Skeletal muscle cell (primary cell): ENCODE measurements around the gene THADA.
A peak's percentile ranks its signal among the peaks of the same experiment; 100 is the strongest.

Experiments
- DNase-seq: peaks from one replicate; pipeline ENCODE4 v3.0.0-alpha.2; 2010; ENCODE audit warnings: low read depth
- H3K4me3 ChIP-seq: 2 replicates; pipeline ENCODE4 v1.5.1; 2011; ENCODE audit warnings: low read depth, mild to moderate bottlenecking, control low read depth, low read length, moderate library complexity

Gene THADA

GRCh38 chr2:43226558-43226954 lies 369.3 kb downstream of the THADA start, which contains the start of gene ZFP36L2:
Gene ZFP36L2, minus strand, starts transcription at chr2:43226606. Its CDS starts 291 bp downstream, at chr2:43226315.
- peak within 1 kb of the TSS; percentile 86 for H3K4me3 ChIP-seq
- DNase-seq, result peak; percentile 85

GRCh38 chr2:43225788-43226557 lies 369.9 kb downstream of the THADA start:
- H3K4me3 ChIP-seq, result peak overlapping the region; percentile 86
- no peak for DNase-seq

DNA sequence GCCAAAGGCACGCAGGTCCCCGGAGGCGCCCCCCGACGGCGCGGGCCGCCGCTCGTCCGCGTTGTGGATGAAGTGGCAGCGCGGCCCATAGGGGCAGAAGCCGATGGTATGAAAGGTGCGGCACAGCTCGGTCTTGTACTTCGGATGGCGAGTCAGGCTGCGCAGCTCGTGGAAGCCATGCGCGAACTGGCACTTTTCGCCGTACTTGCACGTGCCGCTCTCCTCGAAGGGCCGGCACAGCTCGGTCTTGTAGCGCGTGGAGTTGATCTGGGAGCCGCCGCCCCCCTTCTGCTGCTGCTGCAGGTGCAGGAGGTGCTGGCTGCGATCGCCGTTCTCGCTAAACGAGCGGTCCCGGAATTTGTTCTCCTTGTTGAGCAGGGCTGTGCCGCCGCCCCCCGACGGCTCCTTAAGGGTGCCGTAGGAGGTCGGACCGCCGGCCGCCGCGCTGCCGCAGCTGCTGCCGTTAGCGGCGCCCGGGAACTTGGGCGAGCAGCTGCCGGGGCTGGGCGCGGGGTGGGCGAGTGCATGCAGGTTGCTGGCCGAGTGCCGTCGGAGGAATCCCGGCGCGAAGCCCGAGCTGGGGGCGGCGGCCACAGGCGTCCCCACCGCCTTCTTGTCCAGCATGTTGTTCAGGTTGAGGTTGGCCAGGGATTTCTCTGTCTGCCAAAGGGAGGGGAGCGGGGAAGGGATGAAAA lies 370.6 kb downstream of the THADA start:
- DNase-seq, result peak; percentile 61
- H3K4me3 ChIP-seq, result peak overlapping the region; percentile 86

GRCh38 chr2:43224571-43225092 lies 371.2 kb downstream of the THADA start:
- H3K4me3 ChIP-seq, result peak overlapping the region; percentile 86
- DNase-seq, result no peak

- DNase-seq, result no peak
- peak overlapping the region; percentile 86 for H3K4me3 ChIP-seq
These were observed 371.7 kb downstream of the THADA start for GRCh38 chr2:43224131-43224570.

DNA sequence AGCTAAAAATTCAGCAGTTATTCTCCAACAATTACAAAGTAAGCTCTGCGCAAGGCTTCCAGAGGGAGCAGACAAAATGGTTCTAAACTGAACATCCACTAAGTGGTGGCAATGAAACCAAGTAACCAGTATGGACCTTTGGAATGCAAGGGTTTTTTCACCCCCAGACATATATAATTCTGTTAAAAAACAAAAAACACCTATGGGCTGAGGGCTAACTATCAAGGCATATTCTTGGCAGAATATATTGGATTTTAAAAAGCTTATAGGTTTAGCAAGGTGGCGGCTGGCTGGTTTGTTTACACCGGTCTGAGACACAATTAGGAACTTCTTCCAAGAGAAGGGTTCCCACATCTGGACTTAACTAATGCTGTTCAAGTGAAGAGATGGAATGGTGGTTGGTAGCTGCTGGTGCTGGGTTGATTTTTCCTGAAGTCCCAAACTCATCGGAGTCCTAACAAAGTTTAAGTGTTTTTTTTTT lies 372.3 kb downstream of the THADA start:
- peak overlapping the region; percentile 86 for H3K4me3 ChIP-seq
- DNase-seq, result no peak

DNA sequence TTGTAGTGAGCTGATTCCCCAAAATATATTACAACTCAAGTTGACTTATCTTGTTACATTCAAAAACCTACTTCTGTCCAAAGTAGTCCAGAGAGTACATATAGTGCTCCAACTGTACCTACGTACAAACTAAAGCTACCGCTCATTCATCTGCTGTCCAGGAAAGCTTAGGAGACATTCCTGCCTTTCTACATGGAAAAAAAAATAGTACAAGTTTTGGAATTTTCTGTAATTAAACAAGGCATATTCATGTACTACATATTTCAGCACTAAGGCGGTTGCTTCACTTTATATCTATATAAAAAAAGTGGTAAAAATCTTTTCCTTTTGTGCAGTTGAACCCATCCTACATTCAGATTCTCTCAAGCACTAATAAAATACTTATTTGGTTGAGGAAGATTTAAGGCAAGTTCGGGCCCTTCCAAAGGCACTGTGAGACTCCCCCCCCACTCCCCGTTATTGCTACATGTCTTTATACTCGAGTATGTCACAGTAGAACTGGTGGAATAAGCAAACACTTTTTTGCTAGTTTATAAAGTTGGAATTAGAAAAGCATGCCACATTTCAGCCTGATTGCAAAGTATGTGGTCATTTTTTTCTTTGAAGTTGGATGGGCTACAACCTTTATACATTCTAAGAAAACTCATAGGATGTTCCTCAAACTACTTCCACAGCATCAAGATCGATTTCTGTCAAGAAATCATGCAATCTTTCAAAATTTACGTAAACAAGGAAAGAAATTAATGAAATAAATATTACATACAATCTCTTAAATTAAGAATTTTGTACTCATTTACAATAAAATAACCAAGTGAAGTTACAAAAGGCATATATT lies 373.1 kb downstream of the THADA start:
- DNase-seq, result no peak
- peak overlapping the region; percentile 86 for H3K4me3 ChIP-seq

DNA sequence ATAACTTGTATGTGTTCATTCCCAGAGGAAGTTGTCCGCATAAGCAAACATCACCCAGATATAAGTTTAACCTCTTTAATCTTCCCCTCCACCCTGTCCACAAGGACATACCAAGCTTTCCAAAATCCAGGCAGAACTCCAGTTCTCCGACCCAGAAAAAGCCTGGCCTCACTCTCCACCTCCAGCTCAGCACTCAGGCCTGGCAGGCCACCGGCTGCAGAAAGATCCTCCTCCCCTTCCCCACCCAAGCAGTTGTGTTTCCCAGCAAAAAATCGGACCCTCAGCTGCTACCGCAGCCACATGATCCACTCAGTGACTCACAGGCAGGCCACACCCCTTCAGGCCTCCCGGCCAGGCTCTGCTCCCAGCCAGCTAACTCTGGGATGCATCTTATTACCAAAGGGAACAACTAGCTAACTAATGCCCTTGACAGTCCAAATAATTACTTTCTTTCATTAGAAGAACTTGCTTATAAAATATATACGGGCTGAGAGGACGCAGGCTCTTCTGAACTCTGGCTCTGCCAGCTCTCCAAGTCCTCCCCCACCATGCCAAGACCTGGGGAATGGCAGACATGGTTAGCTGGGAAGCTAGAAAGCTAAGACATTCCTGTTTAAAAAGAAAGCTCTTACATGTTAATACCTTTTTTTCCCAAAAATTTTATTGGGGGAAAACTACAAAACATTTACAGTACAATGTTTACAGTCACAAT lies 373.9 kb downstream of the THADA start:
- peak overlapping the region; percentile 86 for H3K4me3 ChIP-seq
- peak; percentile 93 for DNase-seq

DNA sequence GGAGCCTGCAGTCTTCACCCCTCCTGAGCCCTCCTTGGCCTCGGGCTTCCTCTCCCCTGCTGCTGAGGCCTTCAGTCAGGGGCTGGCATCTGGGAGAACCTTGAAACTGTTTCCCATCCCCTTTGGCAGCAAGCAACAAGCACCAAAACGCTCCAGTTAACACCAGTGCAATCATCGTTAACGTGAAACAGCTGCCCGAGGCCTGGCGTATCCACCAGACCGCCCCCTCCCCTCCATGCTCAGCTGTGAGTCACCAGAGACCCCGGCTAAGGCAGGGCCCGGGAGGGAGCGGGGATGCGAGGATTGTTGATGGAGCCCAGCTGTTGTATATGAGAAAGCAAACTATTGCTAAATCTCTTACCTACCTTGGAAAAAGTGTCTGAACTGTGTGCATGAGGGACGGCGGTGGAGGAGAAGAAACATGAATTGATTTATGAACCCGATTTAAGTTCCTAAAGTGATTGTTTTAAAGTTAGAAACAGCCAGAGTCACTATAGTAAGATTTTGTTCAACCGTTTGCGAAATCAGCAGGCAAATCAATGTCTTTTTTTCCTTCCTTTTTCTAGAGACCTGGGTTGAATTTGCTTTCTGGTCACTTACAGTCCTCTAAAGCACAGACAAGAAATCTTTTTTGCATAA lies 374.6 kb downstream of the THADA start:
- peak; percentile 95 for DNase-seq

DNA sequence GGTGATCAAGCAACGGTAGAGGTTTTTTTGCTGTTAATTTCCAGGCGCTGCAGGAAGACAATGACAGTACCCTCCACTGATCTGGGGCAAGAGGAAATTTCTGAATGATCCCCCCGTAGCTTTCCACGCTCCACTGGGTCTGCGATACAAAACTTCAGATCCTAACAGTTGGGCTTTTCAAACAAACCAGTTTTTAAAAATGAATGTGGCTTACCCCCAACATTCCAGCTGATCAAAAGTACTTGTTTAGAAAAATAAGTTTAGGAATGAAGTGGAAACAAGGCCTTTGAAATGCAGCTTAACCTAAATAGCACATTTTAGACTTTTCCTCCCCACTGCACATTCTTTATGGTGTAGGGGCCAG lies 375.1 kb downstream of the THADA start:
- no peak for DNase-seq
- peak overlapping the region; percentile 86 for H3K4me3 ChIP-seq

More for the DNA sequence above, 374.6 kb downstream of the THADA start:
- peak overlapping the region; percentile 86 for H3K4me3 ChIP-seq

DNA sequence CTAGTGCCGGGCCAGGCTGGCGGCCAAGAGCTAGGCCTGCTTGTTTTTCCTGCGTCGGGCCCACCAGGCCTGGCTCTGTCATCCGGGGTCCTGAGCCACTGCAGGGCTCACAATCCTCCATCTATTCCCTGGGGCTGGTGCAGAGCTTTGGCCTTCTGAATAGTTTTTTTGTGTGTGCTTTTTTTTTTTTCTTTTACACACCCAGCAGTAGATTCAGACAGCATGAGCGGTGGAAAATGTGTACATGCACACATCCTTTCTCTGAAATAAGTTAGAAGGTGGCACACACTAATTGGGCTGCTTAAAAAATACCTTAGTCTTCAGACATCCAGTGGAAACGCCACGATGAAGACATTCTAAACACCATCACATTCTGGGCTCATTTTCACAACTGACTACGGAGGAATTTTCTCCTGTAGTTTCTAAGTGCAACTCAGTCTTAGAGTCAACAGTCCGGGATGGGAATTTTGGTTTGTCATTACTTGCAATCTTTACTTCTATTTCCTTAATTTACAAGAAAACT lies 375.5 kb downstream of the THADA start:
- DNase-seq, result peak; percentile 32
- H3K4me3 ChIP-seq, result peak overlapping the region; percentile 86

DNA sequence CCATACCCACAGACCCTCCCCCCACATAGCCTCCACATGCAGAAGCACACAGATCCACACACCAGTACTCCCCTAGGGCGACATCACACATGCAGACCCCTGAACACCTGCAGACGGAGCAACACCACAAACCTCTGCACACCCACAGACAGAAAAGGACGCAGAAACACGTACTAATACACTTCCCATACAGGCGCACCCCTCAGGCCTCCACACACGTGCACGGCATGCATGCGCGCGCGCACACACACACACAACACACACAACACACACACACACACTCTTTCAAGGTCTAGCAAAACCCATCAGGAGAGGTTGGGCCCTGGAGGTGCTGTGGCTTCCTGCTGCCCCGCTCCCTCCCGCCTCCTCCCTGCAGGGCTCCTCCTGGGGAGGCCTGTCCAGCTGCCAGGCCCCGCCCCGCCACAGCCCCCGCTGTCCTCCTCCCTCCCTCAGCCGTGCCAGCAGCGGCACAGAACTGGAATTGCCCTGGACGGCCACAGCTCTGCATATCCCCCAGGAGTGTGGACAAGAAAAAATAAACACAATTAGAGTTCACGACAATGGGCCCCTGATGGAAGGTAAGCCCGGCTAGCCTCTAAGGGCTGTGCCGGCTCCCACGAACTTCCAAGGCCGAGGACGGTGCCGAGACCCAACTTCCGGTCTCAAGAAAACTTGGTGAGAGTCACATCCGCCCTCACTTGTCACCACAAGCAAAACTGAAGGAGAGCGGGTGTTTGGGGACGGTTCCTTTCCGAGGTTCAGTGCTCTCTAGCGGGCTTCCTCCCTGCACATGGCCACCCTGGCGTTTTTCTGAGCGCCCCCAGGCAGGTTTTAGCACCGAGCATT lies 376.2 kb downstream of the THADA start:
- peak overlapping the region; percentile 86 for H3K4me3 ChIP-seq

DNA sequence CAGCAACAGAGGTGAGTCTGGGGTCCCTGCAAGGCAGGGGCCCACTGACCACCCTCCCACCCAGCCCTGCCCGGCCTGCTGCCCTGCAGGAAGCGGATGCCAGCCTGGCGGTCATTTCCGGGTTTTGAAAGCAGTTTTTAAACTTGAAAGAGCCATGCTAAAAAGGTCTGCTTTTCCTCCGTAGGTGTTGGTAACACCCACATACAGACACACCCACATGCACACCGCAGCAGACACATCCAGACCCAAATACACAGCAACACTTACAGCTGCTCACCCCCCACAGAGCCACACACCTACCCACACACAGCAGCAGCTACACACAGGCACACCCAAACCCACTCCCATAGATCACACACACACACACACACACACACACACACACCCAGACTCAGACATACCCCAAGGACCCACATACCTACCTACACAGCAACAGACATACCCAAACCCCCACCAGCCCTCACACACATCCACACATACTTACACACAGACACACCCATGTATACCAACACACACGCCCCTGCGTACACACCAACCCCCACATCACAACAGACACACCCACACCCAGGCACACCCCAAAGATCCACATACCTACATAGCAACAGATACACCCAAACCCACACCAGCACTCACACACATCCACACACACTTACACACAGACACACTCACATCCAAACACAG lies 377.0 kb downstream of the THADA start:
- peak overlapping the region; percentile 86 for H3K4me3 ChIP-seq
- no peak for DNase-seq

More for the DNA sequence above, 376.2 kb downstream of the THADA start:
- DNase-seq, result peak; percentile 64

GRCh38 chr2:43218155-43218701 lies 377.6 kb downstream of the THADA start:
- no peak overlapping the region for H3K4me3 ChIP-seq
- DNase-seq, result no peak

GRCh38 chr2:43217228-43218154 lies 378.3 kb downstream of the THADA start:
- DNase-seq, result no peak
- no peak overlapping the region for H3K4me3 ChIP-seq
